ENCODE data around the gene FNDC5.

FNDC5 gene

GRCh38 chr1:32868806-32869455 is 1.8 kb downstream of the FNDC5 start:
- no peak for TF ChIP-seq CTCF (IDR thresholded peaks at IDR 0.05; ENCODE audit: low read depth, low read length)
- no peak overlapping the region for H3K4me3 ChIP-seq (replicated peaks in 1 of 2; ENCODE audit: low read depth in 2 of 2, low read length in 2 of 2)
- DNase-seq (ENCODE audit: low read depth in 2 of 2) = no peak

- H3K4me3 ChIP-seq (replicated peaks in 1 of 2; ENCODE audit: low read depth in 2 of 2, low read length in 2 of 2) = no peak overlapping the region
- DNase-seq (ENCODE audit: low read depth in 2 of 2) = no peak
- TF ChIP-seq CTCF (IDR thresholded peaks at IDR 0.05; ENCODE audit: low read depth, low read length) = no peak
These were observed 2.6 kb downstream of the FNDC5 start for GRCh38 chr1:32868085-32868484.

GRCh38 chr1:32867671-32868070 is 3.0 kb downstream of the FNDC5 start:
- H3K4me3 ChIP-seq (replicated peaks in 1 of 2; ENCODE audit: low read depth in 2 of 2, low read length in 2 of 2) = no peak overlapping the region
- no peak for DNase-seq (ENCODE audit: low read depth in 2 of 2)
- no peak for TF ChIP-seq CTCF (IDR thresholded peaks at IDR 0.05; ENCODE audit: low read depth, low read length)

GRCh38 chr1:32867151-32867550 is 3.6 kb downstream of the FNDC5 start:
- DNase-seq (ENCODE audit: low read depth in 2 of 2) = no peak
- no peak overlapping the region for H3K4me3 ChIP-seq (replicated peaks in 1 of 2; ENCODE audit: low read depth in 2 of 2, low read length in 2 of 2)
- no peak for TF ChIP-seq CTCF (IDR thresholded peaks at IDR 0.05; ENCODE audit: low read depth, low read length)

- H3K4me3 ChIP-seq (replicated peaks in 1 of 2; ENCODE audit: low read depth in 2 of 2, low read length in 2 of 2) = no peak overlapping the region
- no peak for TF ChIP-seq CTCF (IDR thresholded peaks at IDR 0.05; ENCODE audit: low read depth, low read length)
- DNase-seq (ENCODE audit: low read depth in 2 of 2) = no peak
These were observed 4.9 kb downstream of the FNDC5 start for GRCh38 chr1:32865639-32866405.

GRCh38 chr1:32864375-32865019 is 6.2 kb downstream of the FNDC5 start:
- H3K4me3 ChIP-seq (replicated peaks in 1 of 2; ENCODE audit: low read depth in 2 of 2, low read length in 2 of 2) = no peak overlapping the region
- no peak for DNase-seq (ENCODE audit: low read depth in 2 of 2)
- no peak for TF ChIP-seq CTCF (IDR thresholded peaks at IDR 0.05; ENCODE audit: low read depth, low read length)

All from cardiac fibroblast (primary cell).